Cortex of kidney (tissue), 1 donor: ENCODE results near the gene NUP50.

Source experiments
- DNase-seq: peaks from one replicate; lab custom pipeline; 2025; lab: John Stamatoyannopoulos, UW

Gene NUP50

DNA sequence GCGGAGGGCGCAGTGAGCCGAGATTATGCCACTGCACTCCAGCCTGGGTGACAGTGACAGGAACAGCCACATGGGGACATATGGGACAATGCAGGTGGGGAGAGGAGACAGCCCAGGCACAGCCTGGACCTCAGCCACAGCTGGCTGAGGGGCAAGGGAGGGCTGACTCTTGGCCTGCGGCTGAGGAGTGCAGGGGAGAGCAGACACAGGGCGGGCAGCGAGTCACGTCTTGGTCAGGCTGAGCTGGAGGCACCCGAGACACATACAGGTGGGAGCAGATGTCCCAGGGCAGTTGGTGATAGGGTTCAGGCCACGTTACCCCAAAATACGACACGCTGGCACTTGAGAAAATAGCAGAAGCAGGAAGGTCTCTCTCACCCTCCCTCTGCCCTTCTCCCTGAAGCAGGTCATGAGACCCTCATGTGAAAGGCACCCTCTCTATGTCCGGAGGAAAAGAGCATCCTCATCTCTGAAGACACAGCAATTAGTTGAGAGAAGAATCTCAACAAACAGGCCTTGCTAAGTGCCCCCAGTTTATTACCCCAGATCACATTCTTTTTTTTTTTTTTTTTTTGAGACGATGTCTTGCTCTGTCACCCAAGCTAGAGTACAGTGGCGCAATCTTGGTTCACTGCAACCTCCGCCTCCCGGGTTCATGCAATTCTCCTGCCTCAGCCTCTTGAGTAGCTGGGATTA lies 66.4 kb downstream of the NUP50 start:
- no peak for DNase-seq

DNA sequence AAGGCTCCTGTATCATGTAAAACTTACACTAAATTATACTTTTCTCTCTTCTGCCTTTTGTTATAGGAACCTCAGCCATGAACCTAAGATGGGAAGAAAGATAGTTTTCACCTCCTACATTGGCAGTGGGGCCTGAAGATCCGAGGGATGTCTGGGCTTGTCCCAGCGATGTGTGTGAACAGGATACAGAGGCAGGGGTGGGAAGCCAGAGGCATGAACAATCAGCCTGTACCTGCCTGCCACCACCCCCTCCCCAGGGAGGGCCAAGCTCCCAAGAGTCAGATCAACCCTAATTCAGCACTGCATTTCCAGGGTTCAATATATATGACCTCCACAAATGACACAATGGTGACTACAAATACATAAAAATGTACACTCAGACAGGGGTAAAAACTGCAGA lies 67.6 kb downstream of the NUP50 start:
- no peak for DNase-seq

DNA sequence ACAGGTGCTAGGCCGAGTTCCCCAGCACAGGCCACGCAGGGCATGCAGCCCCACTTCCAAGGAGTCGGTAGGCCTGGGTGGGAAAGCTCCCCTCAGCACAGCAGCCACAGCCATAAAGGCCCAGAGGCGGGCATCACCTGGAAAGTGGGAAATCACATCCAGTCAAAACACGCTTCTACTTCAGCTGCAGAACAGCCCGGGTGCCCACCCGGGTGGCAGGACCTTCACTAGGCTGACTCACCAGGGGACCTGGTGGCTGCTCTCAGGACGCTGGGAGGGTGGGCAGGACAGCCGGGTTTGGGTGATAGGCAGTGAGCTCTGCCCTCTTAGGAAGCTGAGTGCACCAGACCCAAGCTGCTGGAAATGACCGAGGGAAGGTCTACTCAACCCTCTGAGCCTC lies 69.7 kb downstream of the NUP50 start:
- DNase-seq, result no peak

GRCh38 chr22:45233827-45234226 lies 70.1 kb downstream of the NUP50 start:
- no peak for DNase-seq

GRCh38 chr22:45235101-45235777 lies 71.5 kb downstream of the NUP50 start:
- DNase-seq, result no peak

DNA sequence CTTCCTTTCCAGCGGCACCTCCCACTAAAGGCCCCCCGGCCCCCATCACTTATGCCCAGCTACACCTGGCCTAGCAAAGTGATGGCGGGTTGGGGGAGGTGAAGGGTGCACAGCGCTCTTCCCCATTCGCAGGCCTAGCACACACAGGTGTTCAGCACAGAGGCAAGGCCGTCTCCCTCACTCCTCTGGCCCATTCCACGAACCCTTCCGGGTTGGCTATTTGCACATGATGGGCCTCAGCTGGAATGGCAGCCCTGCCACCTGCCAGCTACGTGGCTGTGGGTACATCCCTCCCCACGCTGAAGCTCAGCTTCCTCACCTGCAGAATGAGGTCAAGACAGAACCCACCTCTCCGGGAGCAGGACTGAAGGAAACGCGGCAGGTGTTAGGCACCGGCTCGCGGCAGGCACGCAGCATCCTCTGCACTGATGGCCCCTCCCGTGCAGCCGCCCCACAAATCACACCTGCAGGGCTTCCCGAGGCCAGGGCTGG lies 72.2 kb downstream of the NUP50 start:
- DNase-seq, result no peak

DNA sequence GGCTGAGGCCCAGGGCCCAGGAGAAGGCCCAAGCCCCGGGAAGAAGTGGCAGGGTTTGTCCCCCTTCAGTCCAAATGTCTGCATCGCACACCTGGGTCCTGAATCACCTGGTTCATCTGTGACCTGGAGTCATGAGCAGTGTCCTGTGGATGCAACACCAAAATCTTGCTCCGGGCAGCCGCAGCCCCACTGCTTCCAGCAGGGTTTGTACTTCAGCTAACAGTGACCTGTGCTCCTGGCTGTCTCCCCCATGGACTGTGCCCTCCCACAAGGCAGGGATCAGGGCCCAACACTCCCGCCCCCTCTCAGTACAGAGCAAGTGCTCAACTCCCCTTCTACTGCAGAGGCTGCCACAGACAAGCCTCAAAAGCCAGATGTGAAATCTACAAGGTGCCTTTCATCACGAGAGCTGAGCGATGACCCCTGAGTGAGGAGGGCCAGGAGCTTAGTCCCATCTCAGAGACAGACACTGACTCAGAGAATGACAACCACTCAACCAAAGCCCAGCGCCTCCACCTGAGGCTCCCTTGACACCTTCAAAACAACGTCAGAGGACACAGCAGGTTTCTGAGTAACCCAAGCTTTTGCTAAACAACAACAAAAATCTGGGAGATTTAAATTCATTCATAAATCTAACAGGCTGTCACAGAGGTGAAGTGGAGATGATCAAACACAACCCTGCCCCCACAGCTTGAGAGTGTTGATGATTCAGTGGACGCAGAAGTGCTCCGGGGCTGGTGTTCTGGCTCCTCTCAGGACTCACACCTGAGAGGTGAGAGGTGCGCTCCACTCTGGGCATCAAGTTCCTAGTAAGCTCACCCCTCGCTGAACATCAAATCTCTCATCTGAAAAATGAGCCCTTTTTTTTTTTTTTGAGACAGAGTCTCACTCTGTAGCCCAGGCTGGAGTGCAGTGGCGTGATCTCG lies 73.6 kb downstream of the NUP50 start:
- no peak for DNase-seq
